GM12872 (cell line): ENCODE measurements around the gene SUGCT.

Experiments
- CTCF ChIP-seq: IDR thresholded peaks from 3 replicates; pipeline ENCODE4 v1.5.1; 2011; ENCODE audit warnings: low read depth, mild to moderate bottlenecking, low read length, moderate library complexity; ENCODE audit not compliant: insufficient read depth

SUGCT gene

GRCh38 chr7:40492946-40493345, 358.1 kb downstream of the SUGCT start:
- TF ChIP-seq CTCF, result no peak

GRCh38 chr7:40493609-40494051, 358.8 kb downstream of the SUGCT start:
- no peak for TF ChIP-seq CTCF

- TF ChIP-seq CTCF, result no peak
Observed at GRCh38 chr7:40498924-40499510, 364.2 kb downstream of the SUGCT start.

GRCh38 chr7:40499718-40500117, 364.9 kb downstream of the SUGCT start:
- no peak for TF ChIP-seq CTCF

- no peak for TF ChIP-seq CTCF
Observed at GRCh38 chr7:40500219-40500618, 365.4 kb downstream of the SUGCT start.

GRCh38 chr7:40502359-40502758, 367.6 kb downstream of the SUGCT start:
- no peak for TF ChIP-seq CTCF

- no peak for TF ChIP-seq CTCF
Observed at GRCh38 chr7:40506158-40506557, 371.4 kb downstream of the SUGCT start.
